Neural crest cell (in vitro differentiated cells): Measurements from ENCODE around the gene CSNK1A1. TPM values are rescaled to one million over a fixed set of nuclear protein-coding genes. Genes with fewer than 3 reads are reported as not detected.

Experiments used
- DNase-seq: peaks from one replicate; pipeline ENCODE4 v3.0.0; 2021; ENCODE audit warnings: low read depth, mixed read lengths, low spot score
- H3K27ac Mint-ChIP-seq: one replicate; pipeline ENCODE4 v1.8.0; 2021; ENCODE audit warnings: mild to moderate bottlenecking, mixed read lengths; ENCODE audit not compliant: unreplicated experiment
- H3K27me3 Mint-ChIP-seq: 2 replicates; pipeline ENCODE4 v1.8.0; 2021; ENCODE audit warnings: low read depth, mild to moderate bottlenecking, mixed read lengths
- H3K36me3 Mint-ChIP-seq: 2 replicates; pipeline ENCODE4 v1.8.0; 2021; ENCODE audit warnings: low read depth, mild to moderate bottlenecking, mixed read lengths
- H3K4me1 Mint-ChIP-seq: 2 replicates; pipeline ENCODE4 v1.8.0; 2021; ENCODE audit warnings: mixed read lengths
- H3K4me3 Mint-ChIP-seq: one replicate; pipeline ENCODE4 v1.8.0; 2021; ENCODE audit warnings: mild to moderate bottlenecking, mixed read lengths
- H3K9me3 Mint-ChIP-seq: 2 replicates; pipeline ENCODE4 v1.8.0; 2021; ENCODE audit warnings: mixed read lengths
- CTCF ChIP-seq: fragments of 200-600 bp; sonication (generic); conservative IDR thresholded peaks from 2 replicates; pipeline ENCODE4 v1.5.0; 2021; ENCODE audit warnings: antibody characterized with exemption, mild to moderate bottlenecking
- total RNA-seq: library from RNA; stranded (reverse); gene quantifications from 2 replicates; pipeline ENCODE4 v1.2.1, GENCODE V29; 2021

Gene CSNK1A1
- total RNA-seq, 1 donor from 2014 or later, result 218 TPM

- TF ChIP-seq CTCF, result no peak
- Mint-ChIP-seq H3K4me3 (peak overlapping the region; percentile 74), H3K27me3 (peaks cover 26% of the 10 kb centered on the region), H3K36me3 (no peaks in the 10 kb centered on the region), H3K27ac (no peak overlapping the region), H3K4me1 (peaks cover 17% of the 10 kb centered on the region), H3K9me3 (no peaks in the 10 kb centered on the region)
- no peak for DNase-seq
Observed at GRCh38 chr5:149580808-149581191, 29.6 kb upstream of the CSNK1A1 start.

GRCh38 chr5:149578896-149579295 lies 27.7 kb upstream of the CSNK1A1 start:
- Mint-ChIP-seq H3K4me3 (no peak overlapping the region), H3K36me3 (no peaks in the 10 kb centered on the region)
- no peak for TF ChIP-seq CTCF

GRCh38 chr5:149576021-149576420 lies 24.8 kb upstream of the CSNK1A1 start:
- TF ChIP-seq CTCF, result no peak
- Mint-ChIP-seq H3K9me3 (no peaks in the 10 kb centered on the region), H3K27ac (no peak overlapping the region), H3K4me3 (no peak overlapping the region), H3K27me3 (peaks cover 15% of the 10 kb centered on the region), H3K36me3 (no peaks in the 10 kb centered on the region), H3K4me1 (peaks cover 7% of the 10 kb centered on the region)
- no peak for DNase-seq

More at GRCh38 chr5:149578896-149579295, 27.7 kb upstream of the CSNK1A1 start:
- no peaks in the 10 kb centered on the region for H3K9me3 Mint-ChIP-seq
- peaks cover 17% of the 10 kb centered on the region for H3K4me1 Mint-ChIP-seq
- peaks cover 26% of the 10 kb centered on the region for H3K27me3 Mint-ChIP-seq
- H3K27ac Mint-ChIP-seq, result no peak overlapping the region
- DNase-seq, result no peak

- no peaks in the 10 kb centered on the region for H3K9me3 Mint-ChIP-seq
Observed at GRCh38 chr5:149575131-149575530, 23.9 kb upstream of the CSNK1A1 start.

GRCh38 chr5:149572576-149573231 lies 21.5 kb upstream of the CSNK1A1 start:
- Mint-ChIP-seq H3K27me3 (no peaks in the 10 kb centered on the region), H3K4me3 (no peak overlapping the region), H3K4me1 (no peaks in the 10 kb centered on the region), H3K9me3 (no peaks in the 10 kb centered on the region), H3K36me3 (no peaks in the 10 kb centered on the region), H3K27ac (no peak overlapping the region)
- no peak for TF ChIP-seq CTCF
- DNase-seq, result no peak

More at GRCh38 chr5:149575131-149575530, 23.9 kb upstream of the CSNK1A1 start:
- H3K27ac Mint-ChIP-seq, result no peak overlapping the region
- no peak overlapping the region for H3K4me3 Mint-ChIP-seq
- TF ChIP-seq CTCF, result no peak
- H3K4me1 Mint-ChIP-seq, result no peaks in the 10 kb centered on the region
- DNase-seq, result no peak
- no peaks in the 10 kb centered on the region for H3K36me3 Mint-ChIP-seq
- H3K27me3 Mint-ChIP-seq, result peaks cover 6% of the 10 kb centered on the region
